ENCODE results near the gene NAT14. TPM values are rescaled to one million over a fixed set of nuclear protein-coding genes. Genes with fewer than 3 reads are reported as not detected.
"Not testable (repeated sequence)": the region's sequence is repeated elsewhere in the genome, so short reads cannot be mapped to it uniquely, and the experiment has no call there.

Gene NAT14
- polyA plus RNA-seq, 1 of the 3 experiments (the other 2 are of a cell fraction) = 89.9 TPM

GRCh38 chr19:55495646-55496349 is 10.8 kb downstream of the NAT14 start:
- CTCF ChIA-PET = interaction anchor here (1.0 to 15.1 kb wide), 4 partner anchors 9 to 110 kb away, joined by 3 to 162 read pairs (median 19); no protein-coding TSS in a partner anchor
- no peak overlapping the region for H3K4me3 ChIP-seq (ENCODE audit: low read depth in 2 of 2, low read length in 1 of 2)
- 98% methylated on average over 11 of the region's 11 CpGs for WGBS (ENCODE audit: low lambda C conversion rate)
- H3K4me1 ChIP-seq (ENCODE audit: control insufficient read depth in 1 of 2, insufficient read depth in 2 of 2, low read depth in 1 of 2, low read length in 1 of 2) = peaks cover 0 to 30% of the 10 kb centered on the region in 2 experiments; a peak in 1 of 4 replicates
- H3F3A ChIP-seq (replicated peaks; ENCODE audit: insufficient read depth) = peaks cover 10% of the 10 kb centered on the region
- H3K9me2 ChIP-seq = no peaks in the 10 kb centered on the region
- H3K9ac ChIP-seq = no peak overlapping the region
- no peak overlapping the region for H3K27ac ChIP-seq (ENCODE audit: low read depth in 2 of 2, low read length in 1 of 2)
- H2AFZ ChIP-seq (ENCODE audit: low read depth) = no peak overlapping the region
- POLR2A ChIA-PET = no interaction called here
- no peaks in the 10 kb centered on the region for H3K9me3 ChIP-seq
- H4K20me1 ChIP-seq (ENCODE audit: insufficient read depth) = no peaks in the 10 kb centered on the region
- H3K36me3 ChIP-seq (replicated peaks in 1 of 2; ENCODE audit: control insufficient read depth in 1 of 2, insufficient read depth in 2 of 2, low read length in 1 of 2) = no peaks in the 10 kb centered on the region
- no peak for DNase-seq
- H3K27me3 ChIP-seq (ENCODE audit: insufficient read depth) = no peaks in the 10 kb centered on the region
- H3K79me2 ChIP-seq (ENCODE audit: insufficient read depth) = no peaks in the 10 kb centered on the region
- TF ChIP-seq TAF1 (IDR thresholded peaks at IDR 0.05; ENCODE audit: borderline replicate concordance, low read depth, low read length) = no peak
- no peak for TF ChIP-seq TEAD4 (IDR thresholded peaks at IDR 0.05; ENCODE audit: borderline replicate concordance, insufficient read depth)
- TF ChIP-seq FOXJ3 (CRISPR knock-in tag; IDR thresholded peaks at IDR 0.05) = no peak
- H3K4me2 ChIP-seq = no peak overlapping the region

GRCh38 chr19:55496820-55497219 is 11.8 kb downstream of the NAT14 start:
- DNase-seq; H3K79me2 ChIP-seq (ENCODE audit: insufficient read depth); POLR2A ChIA-PET; H3K9ac ChIP-seq; H3K9me2 ChIP-seq; H3K27ac ChIP-seq (ENCODE audit: low read depth in 2 of 2, low read length in 1 of 2); H3K4me2 ChIP-seq; H3K36me3 ChIP-seq (replicated peaks in 1 of 2; ENCODE audit: control insufficient read depth in 1 of 2, insufficient read depth in 2 of 2, low read length in 1 of 2); H2AFZ ChIP-seq (ENCODE audit: low read depth); H4K20me1 ChIP-seq (ENCODE audit: insufficient read depth); H3K4me3 ChIP-seq (ENCODE audit: low read depth in 2 of 2, low read length in 1 of 2); H3K9me3 ChIP-seq; H3F3A ChIP-seq (replicated peaks; ENCODE audit: insufficient read depth); H3K27me3 ChIP-seq (ENCODE audit: insufficient read depth): not testable (repeated sequence)
- CTCF ChIA-PET = interaction anchor here (0.7 to 6.3 kb wide), 3 partner anchors 12 to 154 kb away, joined by 3 to 31 read pairs (median 6); partner anchors contain the start of gene NAT14
- H3K4me1 ChIP-seq (ENCODE audit: control insufficient read depth in 1 of 2, insufficient read depth in 2 of 2, low read depth in 1 of 2, low read length in 1 of 2) = peaks cover 0 to 19% of the 10 kb centered on the region in 2 experiments; a peak in 1 of 4 replicates
- WGBS (ENCODE audit: low lambda C conversion rate) = 94% methylated on average over 8 of the region's 10 CpGs

- no peaks in the 10 kb centered on the region for H3K27me3 ChIP-seq (ENCODE audit: insufficient read depth)
- H2AFZ ChIP-seq (ENCODE audit: low read depth) = no peak overlapping the region
- H4K20me1 ChIP-seq (ENCODE audit: insufficient read depth) = no peaks in the 10 kb centered on the region
- ChIA-PET CTCF (interaction anchor here (1.2 to 1.3 kb wide), 3 partner anchors 11 to 31 kb away, joined by 3 to 10 read pairs (median 6); partner anchors contain the start of gene NAT14), POLR2A (no interaction called here)
- no peaks in the 10 kb centered on the region for H3K9me2 ChIP-seq
- DNase-seq = no peak
- H3K4me1 ChIP-seq (ENCODE audit: control insufficient read depth in 1 of 2, insufficient read depth in 2 of 2, low read depth in 1 of 2, low read length in 1 of 2) = peaks cover 0 to 11% of the 10 kb centered on the region in 2 experiments; a peak in 1 of 4 replicates
- H3K36me3 ChIP-seq (replicated peaks in 1 of 2; ENCODE audit: control insufficient read depth in 1 of 2, insufficient read depth in 2 of 2, low read length in 1 of 2) = no peaks in the 10 kb centered on the region
- H3K9me3 ChIP-seq = no peaks in the 10 kb centered on the region
- peaks cover 9% of the 10 kb centered on the region for H3F3A ChIP-seq (replicated peaks; ENCODE audit: insufficient read depth)
- H3K9ac ChIP-seq = no peak overlapping the region
- no peak overlapping the region for H3K4me3 ChIP-seq (ENCODE audit: low read depth in 2 of 2, low read length in 1 of 2)
- no peak overlapping the region for H3K4me2 ChIP-seq
- no peaks in the 10 kb centered on the region for H3K79me2 ChIP-seq (ENCODE audit: insufficient read depth)
- WGBS (ENCODE audit: low lambda C conversion rate) = 85% methylated on average over 2 of the region's 13 CpGs
- no peak overlapping the region for H3K27ac ChIP-seq (ENCODE audit: low read depth in 2 of 2, low read length in 1 of 2)
- TF ChIP-seq REST (IDR thresholded peaks at IDR 0.05; ENCODE audit: low read depth, low read length) = no peak
- no peak for TF ChIP-seq FOXM1 (IDR thresholded peaks at IDR 0.05; ENCODE audit: low read depth)
Observed at GRCh38 chr19:55497763-55498162, 12.8 kb downstream of the NAT14 start.

Data from SK-N-SH (cell line).